NCI-H2171 treated with DMSO at 0.1 percent for 48 hours (cell line): ENCODE results near the gene CCDC8.
"Not testable (repeated sequence)": the region's sequence is repeated elsewhere in the genome, so short reads cannot be mapped to it uniquely, and the experiment has no call there.

Experiments
- DNase-seq: peaks from one replicate; lab custom pipeline; 2025; lab: John Stamatoyannopoulos, UW

CCDC8 gene

GRCh38 chr19:46413262-46414031 is at the start of gene CCDC8:
CCDC8 (minus strand) TSS chr19:46413564; CDS start chr19:46412810, 754 bp downstream.
- DNase-seq = peak; percentile 92

- peak; percentile 91 for DNase-seq
These were observed 48.2 kb upstream of the CCDC8 start for GRCh38 chr19:46461537-46461936.

GRCh38 chr19:46460981-46461380 is 47.6 kb upstream of the CCDC8 start:
- DNase-seq = peak; percentile 60

- no peak for DNase-seq
These were observed 46.7 kb upstream of the CCDC8 start for GRCh38 chr19:46460055-46460454.

- DNase-seq = no peak
These were observed 43.6 kb upstream of the CCDC8 start for GRCh38 chr19:46456930-46457329.

GRCh38 chr19:46454244-46454643 is 40.9 kb upstream of the CCDC8 start:
- DNase-seq = no peak

GRCh38 chr19:46453661-46454060 is 40.3 kb upstream of the CCDC8 start:
- no peak for DNase-seq

- DNase-seq = no peak
These were observed 38.8 kb upstream of the CCDC8 start for GRCh38 chr19:46452186-46452585.

- peak; percentile 91 for DNase-seq
These were observed 38.0 kb upstream of the CCDC8 start for GRCh38 chr19:46451352-46451751.

- DNase-seq = no peak
These were observed 37.4 kb upstream of the CCDC8 start for GRCh38 chr19:46450737-46451136.

- no peak for DNase-seq
These were observed 35.9 kb upstream of the CCDC8 start for GRCh38 chr19:46449228-46449627.

GRCh38 chr19:46448601-46449000 is 35.2 kb upstream of the CCDC8 start:
- DNase-seq = no peak

GRCh38 chr19:46447824-46448223 is 34.5 kb upstream of the CCDC8 start:
- no peak for DNase-seq

- no peak for DNase-seq
These were observed 33.6 kb upstream of the CCDC8 start for GRCh38 chr19:46447006-46447405.

GRCh38 chr19:46446021-46446420 is 32.7 kb upstream of the CCDC8 start:
- no peak for DNase-seq

- DNase-seq = no peak
These were observed 29.6 kb upstream of the CCDC8 start for GRCh38 chr19:46442808-46443450.

GRCh38 chr19:46441866-46442265 is 28.5 kb upstream of the CCDC8 start:
- DNase-seq = no peak

GRCh38 chr19:46435689-46436088 is 22.3 kb upstream of the CCDC8 start:
- not testable (repeated sequence) for DNase-seq

- no peak for DNase-seq
These were observed 21.6 kb upstream of the CCDC8 start for GRCh38 chr19:46435009-46435408.

GRCh38 chr19:46433470-46433869 is 20.1 kb upstream of the CCDC8 start:
- not testable (repeated sequence) for DNase-seq

GRCh38 chr19:46431824-46432223 is 18.5 kb upstream of the CCDC8 start:
- no peak for DNase-seq

- no peak for DNase-seq
These were observed 16.6 kb upstream of the CCDC8 start for GRCh38 chr19:46429999-46430398.
